Measurements from ENCODE around the gene CST9. TPM values are rescaled to one million over a fixed set of nuclear protein-coding genes. Genes with fewer than 3 reads are reported as not detected.
"Not testable (repeated sequence)": the region's sequence is repeated elsewhere in the genome, so short reads cannot be mapped to it uniquely, and the experiment has no call there.

Gene CST9
- total RNA-seq, 1 donor from 2014 or later = not detected

DNA sequence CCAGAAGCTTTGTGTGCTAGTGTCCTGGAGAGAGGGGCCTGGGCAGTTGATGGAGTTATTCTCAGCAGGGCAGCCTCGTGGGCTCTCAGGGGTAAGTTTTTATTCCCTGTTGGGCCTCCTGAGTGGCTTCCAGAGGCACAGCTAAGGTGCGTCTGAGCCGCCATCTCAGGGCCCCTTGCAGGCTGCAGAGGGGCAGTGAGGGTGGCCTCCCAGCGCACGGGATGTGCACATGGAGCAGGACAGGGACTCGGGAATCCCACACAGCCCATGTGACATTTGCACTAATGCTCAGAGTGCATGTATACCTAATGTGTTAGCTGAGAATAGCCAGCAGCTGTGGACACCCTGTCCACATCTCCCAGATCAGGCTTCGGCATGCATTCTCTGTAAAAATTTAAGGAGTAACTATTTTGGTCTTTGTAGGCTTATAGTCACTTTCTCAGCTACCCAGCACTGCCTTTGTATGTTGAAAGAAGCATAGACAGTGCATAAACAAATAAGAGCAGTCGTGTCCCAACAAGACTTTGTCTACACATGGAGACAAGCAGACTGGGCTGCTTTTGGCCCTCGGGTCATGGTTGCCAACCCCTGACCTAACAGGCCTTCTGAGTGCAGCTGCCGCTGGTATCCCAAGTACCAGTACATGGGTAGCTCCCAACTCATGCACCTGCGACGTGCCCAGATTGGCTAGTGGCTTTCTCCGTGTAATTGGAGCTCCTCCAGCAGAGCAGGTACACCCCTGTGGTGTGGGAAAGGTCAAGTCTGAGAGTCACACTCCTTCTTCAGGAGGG, 18.8 kb downstream of the CST9 start:
- DNase-seq = no peak

DNA sequence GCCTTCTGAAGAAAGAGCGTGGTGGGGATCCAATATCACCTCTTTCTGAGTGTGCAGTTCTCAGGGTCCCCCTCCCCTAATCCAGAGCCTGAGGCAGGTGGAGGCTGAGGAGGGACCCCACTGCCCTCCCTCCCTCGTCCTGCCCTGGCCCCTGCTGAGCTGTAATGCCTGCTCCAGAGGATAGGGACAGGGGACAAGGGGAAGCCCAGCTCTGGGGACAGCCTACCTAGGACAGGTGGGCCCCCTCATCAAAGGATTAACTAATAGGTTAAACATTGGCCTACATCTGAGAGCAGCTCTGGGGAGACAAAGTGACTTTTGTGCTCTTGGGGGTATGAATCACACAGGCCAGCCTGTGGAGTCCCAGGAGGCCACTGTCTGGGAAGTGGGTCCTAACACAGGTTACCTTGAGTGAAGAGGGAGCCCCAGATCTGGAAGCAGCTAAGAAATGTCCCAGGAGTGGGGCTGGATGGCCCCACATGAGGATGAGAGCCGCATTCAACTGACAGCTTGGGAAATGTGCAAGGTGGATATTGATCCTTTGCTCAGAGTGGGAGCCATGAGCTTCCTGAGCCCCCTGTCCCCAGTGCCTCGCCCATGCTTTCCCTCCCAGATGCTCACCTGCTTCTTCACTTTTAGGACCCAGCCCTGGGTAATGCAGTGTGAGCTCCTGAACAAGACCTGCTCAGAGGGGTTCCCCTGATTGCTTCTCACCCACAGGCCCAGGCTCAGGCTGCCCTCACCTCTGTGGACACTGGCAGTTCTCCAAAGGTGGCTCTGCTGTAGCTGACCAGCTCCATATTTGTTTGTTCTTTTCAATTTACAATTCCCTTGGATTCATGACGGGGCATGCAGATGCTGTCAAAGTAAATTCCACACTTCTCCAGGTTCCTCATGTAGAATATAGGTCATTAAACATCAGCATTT, 19.6 kb downstream of the CST9 start:
- no peak for DNase-seq

DNA sequence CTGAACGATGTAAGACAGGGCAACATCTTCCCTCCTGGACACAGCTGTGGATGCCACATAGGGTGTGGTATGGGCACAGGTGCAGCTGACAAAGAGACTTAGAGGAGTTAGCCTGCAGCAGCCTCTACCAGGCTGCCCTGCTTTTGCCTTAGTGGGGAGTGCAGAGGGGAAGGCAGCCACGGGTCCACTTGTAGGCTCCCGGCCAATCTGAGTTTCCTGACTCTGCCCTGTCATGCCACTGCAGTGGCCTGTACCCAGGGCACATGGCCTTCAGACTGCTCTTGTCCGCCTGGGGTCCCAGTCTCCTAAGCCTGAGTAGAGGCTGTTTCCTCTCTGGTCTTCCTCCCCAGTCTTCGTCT, 20.3 kb downstream of the CST9 start:
- DNase-seq = no peak

DNA sequence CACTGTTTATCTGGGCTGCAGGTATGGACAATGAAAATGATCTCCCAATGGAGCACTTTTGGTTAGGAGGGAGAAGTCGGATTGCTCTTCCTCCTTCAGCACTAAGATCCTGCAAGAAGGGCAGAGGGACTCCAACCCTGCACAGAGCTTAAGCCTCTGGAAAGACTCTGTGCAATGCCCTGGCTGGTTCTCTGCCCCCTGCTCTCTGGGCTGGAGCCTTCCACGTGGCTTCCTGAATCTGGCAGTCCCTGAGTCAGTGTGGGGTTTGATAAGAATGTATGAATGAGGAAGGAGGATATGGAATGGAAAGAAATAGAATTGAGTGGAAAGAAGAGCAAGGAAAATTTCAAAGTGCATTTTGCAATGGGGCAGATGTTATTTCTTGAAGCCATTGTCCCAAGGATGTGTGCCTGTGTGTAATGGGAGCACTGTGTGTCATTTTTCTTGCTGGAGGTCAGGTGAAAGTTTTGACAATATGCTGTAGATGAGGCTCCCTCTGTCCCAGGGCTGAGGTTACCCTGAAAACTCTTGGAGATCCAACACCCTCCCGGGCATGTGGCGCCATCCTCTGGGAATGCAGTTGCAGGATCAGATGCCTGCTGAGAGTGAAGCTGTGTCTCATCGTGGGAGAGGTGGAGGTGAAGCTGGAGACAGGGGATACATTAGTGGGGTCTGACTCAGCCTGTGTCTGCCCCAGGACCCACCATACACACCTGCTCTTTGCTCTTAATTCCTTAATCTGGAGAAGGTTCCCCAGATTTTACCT, 21.1 kb downstream of the CST9 start:
- DNase-seq = no peak

DNA sequence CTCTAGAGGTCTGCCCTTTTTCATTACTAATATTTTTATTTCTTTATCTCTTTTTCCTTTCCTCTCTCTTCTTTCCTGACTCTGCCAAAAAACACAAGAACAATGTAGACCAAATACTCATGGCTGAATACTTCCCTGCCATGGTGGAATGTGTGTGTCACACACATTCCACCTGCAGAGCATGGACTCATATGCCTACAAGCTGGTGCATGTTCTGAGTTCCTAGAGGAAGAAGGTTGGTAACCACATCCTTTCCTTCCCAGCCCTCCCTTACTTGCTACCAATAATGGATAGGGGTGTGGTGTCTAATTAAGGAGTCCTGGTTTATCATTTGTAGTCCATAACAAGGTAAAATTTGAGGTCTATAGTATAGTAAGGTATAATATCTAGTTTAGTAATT, 22.2 kb downstream of the CST9 start:
- DNase-seq = no peak

DNA sequence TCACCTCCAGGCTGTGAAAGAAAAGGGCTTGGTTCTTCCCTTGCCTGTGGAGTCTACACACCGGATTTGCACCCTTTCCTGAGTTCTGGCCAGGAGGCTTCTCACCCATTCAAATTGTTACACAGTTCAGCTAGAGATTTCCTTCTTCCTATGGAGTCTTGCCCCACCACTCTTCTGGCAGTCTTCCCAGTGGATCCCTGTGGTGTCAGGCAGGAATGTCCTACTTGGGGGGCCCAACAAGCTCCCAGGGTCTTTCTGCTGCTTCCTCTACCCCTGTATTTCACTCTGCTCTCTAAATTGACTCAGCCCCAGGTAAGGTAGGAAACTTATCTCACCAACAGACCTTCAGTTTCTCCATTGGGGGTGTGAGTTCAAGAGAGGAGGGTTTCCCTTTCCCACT, 23.4 kb downstream of the CST9 start:
- DNase-seq = no peak

DNA sequence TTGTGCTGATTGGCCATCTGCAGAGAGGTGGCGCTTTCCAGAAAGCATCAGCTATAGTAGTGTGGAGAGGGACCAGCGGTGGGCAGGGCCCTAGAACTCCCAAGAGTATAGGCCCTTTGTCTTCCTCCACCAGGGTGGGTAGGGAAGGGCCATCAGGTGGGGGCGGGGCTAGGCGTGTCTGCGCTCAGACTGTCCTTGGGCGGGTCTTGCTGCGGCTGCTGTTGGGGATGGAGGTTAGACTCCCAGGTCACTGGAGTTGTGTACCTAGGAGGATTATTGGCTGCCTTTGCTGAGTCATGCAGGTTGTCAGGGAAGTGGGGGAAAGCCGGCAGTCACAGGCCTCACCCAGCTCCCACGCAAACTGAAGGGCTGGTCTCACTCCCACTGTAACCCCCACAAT, 23.9 kb downstream of the CST9 start:
- DNase-seq = not testable (repeated sequence)

DNA sequence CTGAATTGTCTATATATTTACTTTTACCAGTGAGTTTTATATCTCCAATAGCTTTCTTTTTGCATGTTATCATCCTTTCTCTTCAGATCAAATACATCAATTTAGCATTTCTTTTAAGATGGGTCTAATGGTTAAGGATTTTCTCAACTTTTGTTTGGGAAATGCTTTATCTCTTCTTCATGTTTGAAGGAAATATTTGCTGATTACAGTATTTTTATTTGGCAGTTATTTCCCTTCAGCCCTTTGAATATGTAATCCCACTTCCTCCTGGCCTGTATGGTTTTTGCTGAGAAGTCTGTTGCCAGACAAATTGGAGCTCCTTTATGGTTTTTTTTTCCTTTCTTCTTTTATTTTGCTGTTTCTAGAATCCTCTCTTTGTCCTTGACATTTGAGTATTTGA, 30.7 kb downstream of the CST9 start:
- DNase-seq = no peak

DNA sequence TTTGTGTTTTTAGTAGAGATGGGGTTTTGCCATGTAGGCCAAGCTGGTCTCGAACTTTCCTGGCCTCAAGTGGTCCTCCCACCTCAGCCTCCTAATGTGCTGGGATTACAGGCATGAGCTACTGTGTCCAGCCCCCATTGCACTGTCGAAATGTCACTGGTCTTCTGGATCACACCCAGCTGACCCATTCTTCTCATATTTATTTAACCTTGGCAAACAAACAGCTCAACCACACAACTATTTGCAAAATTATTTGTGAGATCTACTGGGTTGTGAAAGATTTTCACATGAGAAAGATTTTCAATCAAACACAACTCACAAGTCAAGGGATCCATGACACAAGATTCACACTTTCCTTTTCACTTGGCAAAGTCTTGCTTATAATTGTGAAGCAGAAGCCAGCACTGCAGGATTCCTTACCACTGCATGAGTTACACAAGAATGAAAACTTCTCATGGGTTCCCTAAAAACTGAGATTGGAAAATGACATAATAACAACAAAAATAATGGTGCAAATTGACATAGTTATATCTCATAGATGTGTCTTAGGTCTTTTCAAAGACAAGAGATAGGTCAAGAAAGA, 35.4 kb downstream of the CST9 start:
- DNase-seq = no peak

DNA sequence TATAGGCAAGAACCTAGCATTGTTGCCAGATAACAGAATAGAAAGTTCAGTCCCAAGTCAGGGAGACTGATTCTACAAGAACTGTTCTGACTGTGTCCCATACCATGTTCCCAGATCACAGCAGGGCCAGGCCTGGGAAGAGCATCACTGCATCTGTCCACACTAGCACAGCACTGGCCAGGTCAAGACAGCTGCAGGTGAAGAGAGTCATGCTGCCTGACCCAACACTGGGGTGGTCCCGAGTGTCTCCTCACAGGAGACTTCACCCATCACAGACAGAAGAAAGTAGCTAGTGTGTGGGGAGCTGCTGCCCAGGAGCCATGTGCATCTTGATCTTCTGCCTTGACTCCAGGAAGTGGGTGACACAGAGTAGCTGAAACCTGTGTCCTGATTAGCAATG, 36.1 kb downstream of the CST9 start:
- DNase-seq = no peak

DNA sequence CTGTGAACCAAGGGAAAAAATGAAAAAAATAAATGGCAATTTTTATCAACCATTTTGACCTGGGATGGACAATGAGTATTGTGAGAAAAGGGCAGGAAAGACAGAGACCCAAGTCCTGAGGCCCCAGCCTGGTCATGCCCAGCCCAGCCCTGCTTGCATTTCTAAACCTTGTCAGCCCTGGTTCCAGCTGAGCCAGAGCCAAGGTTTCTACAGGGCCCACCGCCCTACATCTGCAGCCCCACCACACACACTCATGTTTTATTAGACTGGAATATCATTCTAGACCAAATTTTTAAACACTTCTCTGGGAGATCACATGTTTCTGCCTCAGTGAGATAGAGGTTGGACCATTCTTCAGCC, 36.8 kb downstream of the CST9 start:
- DNase-seq = no peak

DNA sequence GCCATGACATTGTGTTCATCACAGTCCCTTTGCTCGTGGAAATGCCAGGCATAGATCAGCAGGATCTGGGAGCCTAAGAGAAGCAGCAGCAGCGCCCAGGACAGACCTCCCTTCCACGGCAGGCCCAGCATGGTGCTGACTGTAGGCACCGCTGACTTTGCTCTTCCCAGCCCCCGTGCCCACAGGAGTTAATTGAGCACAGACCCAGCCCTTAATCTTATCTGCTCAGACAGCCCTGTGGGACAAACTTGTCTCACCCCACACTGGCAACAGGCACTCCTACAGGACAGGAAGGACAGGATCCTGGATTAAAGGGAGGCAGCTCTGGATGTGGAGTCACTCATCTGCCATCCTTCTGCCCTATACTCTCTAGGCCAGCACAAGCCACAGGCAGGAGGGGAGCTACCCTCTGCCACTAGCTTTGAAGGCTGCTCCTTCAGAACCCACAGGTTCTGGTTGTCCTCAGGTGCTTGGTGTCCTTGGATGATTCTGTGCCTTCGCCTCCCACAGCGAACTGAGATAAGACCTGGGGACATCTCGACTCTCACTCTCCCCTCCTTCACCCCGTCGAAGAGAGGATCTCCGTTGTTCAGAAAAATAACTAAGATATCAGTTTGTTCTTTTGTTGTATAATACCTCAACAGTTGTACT, 37.3 kb downstream of the CST9 start, which contains the start of gene CST9L:
Gene CST9L (minus strand): TSS at position 165 of the 651 bp plus-strand sequence. CDS start 34 bp downstream, at position 131.
- no peak for DNase-seq

DNA sequence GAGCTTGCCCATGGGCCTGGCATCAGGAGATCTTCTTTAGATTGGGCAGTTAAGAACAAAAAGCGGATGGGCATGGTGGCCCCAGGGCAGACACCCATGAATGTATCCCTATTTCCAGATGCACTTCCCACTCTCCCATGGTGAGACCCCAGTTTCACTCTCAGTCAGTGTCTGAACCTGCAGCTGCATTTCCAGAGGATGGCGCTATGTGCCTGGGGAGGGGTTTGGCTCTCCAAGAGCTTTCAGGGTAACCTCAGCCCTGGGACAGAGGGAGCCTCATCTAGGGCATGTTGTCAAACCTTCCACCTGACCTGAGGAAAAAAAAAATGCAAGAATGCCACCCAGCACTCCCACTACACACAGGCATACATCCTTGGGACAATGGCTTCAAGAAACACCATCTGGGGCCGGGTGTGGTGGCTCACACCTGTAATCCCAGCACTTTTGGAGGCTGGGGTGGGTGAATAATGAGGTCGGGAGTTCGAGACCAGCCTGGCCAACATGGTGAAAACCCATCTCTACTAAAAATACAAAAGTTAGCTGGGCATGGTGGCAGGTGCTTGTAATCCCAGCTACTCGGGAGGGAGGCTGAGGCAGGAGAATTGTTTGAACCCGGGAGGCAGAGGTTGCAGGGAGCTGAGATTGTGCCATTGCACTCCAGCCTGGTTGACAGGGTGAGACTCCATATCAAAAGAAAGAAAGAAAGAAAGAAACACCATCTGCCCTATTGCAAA, 39.4 kb downstream of the CST9 start:
- no peak for DNase-seq

DNA sequence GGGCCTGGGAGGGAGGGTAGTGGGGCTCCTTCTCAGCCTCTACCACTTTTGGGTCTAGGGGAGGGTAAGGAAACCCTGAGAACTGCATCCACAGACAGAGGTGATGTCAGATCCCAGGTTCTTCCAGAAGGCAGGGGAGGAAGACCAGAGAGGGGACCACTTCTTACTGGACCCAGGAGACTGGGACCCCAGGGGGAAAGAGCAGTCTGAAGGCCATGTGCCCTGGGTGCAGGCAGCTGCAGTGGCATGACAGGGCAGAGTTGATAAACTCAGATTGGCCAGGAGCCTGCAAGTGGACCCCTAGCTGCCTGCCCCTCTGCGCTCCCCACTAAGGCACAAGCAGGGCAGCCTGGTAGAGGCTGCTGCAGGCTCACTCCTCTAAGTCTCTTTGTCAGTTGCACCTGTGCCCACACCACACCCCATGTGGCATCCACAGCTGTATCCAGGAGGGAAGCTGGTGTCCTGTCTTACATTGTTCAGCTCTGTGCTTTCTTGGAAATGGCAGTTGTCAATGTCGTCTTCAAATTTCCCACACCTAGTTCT, 40.1 kb downstream of the CST9 start:
- DNase-seq = no peak

DNA sequence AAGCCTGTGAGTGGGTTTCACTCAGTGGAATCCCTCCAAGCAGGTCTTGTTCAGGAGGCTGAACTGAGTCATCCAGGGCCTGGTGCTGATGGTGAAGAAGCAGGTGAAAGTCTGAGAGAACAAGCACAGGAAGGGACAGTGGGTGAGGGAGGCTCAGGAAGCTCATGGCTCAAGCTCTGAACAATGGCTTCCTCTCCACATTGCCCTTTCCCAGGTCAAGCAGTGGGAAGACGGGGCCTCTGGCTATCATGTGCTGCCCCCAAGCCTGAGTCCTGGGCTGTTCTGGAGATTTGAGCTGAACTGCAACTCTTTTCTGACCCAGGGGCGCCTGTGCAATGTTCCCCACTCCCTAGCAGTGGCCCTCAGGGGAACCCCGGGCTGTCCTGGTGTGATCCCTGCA, 40.8 kb downstream of the CST9 start:
- DNase-seq = no peak

DNA sequence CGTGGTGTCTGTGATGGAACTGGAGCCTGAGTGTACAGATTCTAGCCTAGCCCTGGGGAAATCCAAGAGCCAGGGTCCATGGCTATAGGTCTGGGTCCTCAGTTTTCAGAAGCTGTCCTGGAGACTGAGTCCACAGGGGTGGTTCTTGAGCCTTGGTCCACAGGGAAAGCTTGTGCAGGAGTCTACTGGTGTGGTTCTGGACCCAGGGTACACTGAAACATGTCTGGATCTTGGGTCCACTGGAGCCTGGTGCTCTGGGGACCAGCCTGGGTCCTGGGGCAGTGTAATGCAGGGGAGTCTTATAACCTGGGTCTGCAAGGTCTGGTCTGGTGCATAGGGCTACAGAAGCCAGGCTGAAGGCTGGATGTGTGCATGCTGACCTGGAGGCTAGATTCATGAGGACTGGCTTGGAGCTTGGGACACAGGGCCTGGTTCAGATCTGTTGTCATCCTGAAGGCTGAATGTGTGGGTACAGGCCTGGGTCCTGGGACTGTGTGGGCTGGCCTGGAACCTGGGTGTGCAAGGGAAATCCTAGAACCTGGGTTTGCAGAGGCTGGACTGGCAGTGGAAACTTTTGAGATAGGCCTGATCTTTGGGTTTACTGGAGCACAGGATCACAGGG, 42.9 kb downstream of the CST9 start:
- no peak for DNase-seq

DNA sequence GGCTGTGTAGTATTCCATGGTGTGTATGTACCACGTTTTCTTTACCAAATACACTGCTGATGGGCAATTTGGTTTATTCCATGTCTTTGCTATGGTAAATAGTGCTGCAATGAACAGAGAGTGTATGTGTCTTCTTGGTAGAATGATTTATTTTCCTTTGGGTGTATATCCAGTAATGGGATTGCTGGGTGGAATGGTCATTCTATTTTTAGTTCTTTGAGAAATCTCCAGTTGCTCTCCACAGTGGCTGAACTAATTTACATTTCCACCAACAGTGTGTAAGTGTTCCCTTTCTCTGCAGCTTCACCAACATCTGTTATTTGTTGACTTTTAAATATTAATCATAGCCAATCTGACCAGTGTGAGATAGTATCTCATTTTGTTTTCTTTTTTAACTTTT, 51.3 kb downstream of the CST9 start:
- DNase-seq = no peak
